NCI-H82 (cell line): Measurements from ENCODE around the gene ZCCHC2.

Experiments
- DNase-seq: peaks from one replicate; lab custom pipeline; 2025; lab: John Stamatoyannopoulos, UW

The ZCCHC2 gene

GRCh38 chr18:62522504-62523254 is at the start of gene ZCCHC2:
Gene ZCCHC2, plus strand, starts transcription at chr18:62523025. Its CDS starts 400 bp downstream, at chr18:62523425.
- DNase-seq: peak; percentile 97

- no peak for DNase-seq
These were observed 43.3 kb upstream of the ZCCHC2 start for GRCh38 chr18:62479574-62479973.

GRCh38 chr18:62480927-62481326 is 41.9 kb upstream of the ZCCHC2 start:
- no peak for DNase-seq

DNA sequence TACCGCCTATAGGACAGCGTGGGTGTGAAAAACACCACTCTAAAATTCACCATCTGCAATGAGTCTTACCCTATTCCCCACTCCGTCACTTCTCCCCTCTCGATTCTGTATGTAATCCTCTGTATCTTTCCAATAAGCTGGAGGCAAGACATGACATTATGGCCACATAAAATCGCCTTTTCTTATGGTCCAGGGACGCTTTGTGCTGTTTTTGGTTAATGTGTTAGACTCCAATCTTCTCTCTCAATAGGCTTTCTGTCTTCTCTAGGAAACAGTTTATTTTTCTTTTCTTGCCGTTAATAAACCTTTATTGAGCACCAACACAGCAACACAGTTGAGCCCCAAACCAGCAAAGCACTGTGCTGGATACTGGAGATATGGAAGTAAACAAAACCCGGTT is 37.9 kb upstream of the ZCCHC2 start:
- no peak for DNase-seq

DNA sequence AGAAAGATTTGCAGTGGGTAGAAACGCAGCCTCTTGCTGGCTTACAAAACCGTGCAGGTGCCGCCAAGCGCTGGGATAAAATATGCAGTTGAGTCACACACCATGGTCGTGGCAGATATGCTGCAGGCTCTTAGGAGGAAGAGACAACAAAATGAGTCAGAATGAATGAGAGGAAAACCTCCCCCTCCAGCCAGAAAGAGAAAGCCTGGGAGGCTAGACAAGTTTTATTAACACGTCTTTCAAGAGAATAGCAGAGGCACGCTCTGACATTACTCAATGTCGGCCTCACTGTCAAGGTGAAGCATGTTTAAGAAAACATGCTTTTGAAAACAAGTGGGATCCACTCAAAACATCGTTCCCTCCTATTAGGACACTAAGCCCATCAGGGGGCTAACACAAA is 37.1 kb upstream of the ZCCHC2 start:
- no peak for DNase-seq

GRCh38 chr18:62486290-62486964 is 36.4 kb upstream of the ZCCHC2 start:
- peak; percentile 4 for DNase-seq

GRCh38 chr18:62487161-62487560 is 35.7 kb upstream of the ZCCHC2 start:
- no peak for DNase-seq

- no peak for DNase-seq
These were observed 31.7 kb upstream of the ZCCHC2 start for GRCh38 chr18:62490967-62491695.

- no peak for DNase-seq
These were observed 29.6 kb upstream of the ZCCHC2 start for GRCh38 chr18:62493033-62493862.

- no peak for DNase-seq
These were observed 28.1 kb upstream of the ZCCHC2 start for GRCh38 chr18:62494764-62495163.

- DNase-seq: no peak
These were observed 26.6 kb upstream of the ZCCHC2 start for GRCh38 chr18:62496262-62496661.

DNA sequence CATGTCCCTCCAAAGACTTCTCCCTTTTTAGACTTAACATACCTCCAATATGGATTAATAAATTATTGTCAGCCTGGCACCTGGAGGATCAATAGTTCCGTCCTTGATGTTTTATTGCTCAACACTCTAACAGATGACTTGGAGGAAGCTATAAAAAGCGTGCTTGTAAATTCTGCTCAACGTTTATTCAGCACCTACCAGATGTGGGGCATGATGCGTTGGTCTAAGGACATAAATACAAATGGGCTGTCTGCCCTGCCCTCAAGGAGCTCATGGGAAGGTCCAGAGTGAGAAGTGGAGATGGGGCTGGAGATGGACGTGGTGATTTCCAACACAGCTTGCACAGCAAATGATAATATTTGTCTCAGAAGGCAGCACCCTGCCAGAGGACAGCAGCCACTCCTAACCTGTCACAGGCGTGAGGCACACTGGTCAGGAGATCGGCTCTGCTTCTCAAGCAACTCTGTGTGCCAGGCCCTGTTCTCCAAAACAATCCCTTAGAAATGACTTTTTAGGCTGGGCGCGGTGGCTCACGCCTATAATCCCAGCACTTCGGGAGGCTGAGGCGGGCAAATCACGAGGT is 25.5 kb upstream of the ZCCHC2 start:
- no peak for DNase-seq

DNA sequence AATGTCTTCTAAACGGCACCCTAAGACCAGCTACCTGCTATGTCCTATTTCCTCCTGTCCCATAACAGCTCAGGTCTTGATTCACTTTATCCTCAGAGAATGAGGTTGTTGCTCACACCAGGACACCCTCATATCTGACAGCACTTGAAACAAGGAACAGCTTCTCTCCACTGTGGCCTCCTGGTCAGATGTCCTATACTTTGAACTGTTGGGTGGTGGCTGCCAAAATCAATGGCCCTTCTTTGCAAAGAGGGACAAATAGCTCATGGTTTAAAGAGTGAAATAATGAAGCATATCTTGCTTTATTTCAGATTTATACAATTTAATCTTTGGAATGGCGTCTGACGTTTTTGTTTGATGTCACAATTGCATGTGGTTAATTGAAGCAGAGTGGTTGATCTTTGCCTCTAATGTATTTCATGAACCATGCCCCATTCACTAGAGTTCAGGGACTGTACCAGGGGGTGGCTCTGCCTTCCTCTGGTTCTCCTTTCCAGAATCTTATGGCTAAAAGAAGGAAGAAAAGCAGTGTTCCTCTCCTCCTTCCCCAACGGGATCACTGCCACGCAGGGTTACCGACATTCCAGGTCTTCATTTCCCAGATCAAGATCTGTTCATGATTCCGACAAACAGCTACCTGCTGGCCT is 24.1 kb upstream of the ZCCHC2 start:
- DNase-seq: no peak

GRCh38 chr18:62499263-62499650 is 23.6 kb upstream of the ZCCHC2 start:
- DNase-seq: no peak

DNA sequence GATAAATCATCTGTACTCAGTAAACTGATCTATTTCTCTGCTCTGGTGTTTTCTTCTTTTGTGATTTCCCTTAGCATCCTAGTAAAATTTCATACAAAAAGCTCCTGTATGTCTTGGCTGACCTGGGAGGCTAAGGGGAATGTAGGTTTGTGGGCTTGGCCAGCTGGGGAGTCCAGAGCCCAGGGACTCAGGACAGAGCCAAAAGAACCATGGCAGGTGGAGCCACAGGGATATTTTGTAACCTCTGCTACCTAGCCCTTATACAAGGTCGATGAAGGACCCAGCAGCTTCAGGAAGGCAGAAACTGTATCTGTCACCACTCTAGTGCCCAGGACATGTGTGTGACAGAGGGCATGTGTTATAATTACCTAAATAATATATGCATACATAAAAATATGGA is 22.7 kb upstream of the ZCCHC2 start:
- DNase-seq: no peak

- DNase-seq: no peak
These were observed 21.7 kb upstream of the ZCCHC2 start for GRCh38 chr18:62500966-62501591.

GRCh38 chr18:62505669-62506494 is 16.9 kb upstream of the ZCCHC2 start:
- no peak for DNase-seq

GRCh38 chr18:62506495-62507143 is 16.2 kb upstream of the ZCCHC2 start:
- DNase-seq: no peak

DNA sequence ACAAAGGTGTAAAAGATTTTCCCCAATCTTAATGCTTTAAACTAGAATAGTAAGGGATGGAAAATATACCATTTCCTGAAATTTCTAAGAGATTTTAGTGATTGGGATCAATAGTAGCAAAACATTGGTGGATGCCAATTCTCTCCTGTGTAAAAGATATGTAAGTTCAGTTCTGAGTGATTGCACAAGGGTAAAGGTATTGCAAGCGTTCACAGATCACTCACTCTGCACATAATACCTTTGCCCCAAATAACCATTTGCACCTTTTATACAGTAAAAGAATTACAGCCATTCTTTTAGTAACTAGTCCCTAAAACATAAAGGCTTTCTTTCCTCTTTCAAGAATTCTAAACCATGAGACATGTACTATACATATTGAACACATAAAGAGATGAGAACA is 13.0 kb upstream of the ZCCHC2 start:
- no peak for DNase-seq
